Lower leg skin (tissue), 4 donors: ENCODE data around the gene CDO1. TPM values are rescaled to one million over a fixed set of nuclear protein-coding genes. Genes with fewer than 3 reads are reported as not detected.
"Not testable (repeated sequence)": the region's sequence is repeated elsewhere in the genome, so short reads cannot be mapped to it uniquely, and the experiment has no call there.

Experiments used
- DNase-seq, 2 donors: peaks; one replicate each; pipeline ENCODE4 v3.0.0-alpha.2; 2019; ENCODE audit warnings: low spot score in 2 of 2
- H3K4me3 ChIP-seq: fragments of 200-600 bp; sonication (generic); 2 replicates; pipeline ENCODE4 v1.5.1; 2017; ENCODE audit warnings: mild to moderate bottlenecking, low read depth; ENCODE audit not compliant: poor library complexity, severe bottlenecking
- POLR2A ChIP-seq, 2 donors: fragments of 450-650 bp; IDR thresholded peaks; one replicate each; pipeline ENCODE4 v1.6.1; 2016 to 2017; ENCODE audit warnings: antibody characterized with exemption in 2 of 2, mild to moderate bottlenecking in 1 of 2, moderate library complexity in 1 of 2
- WGBS, 2 donors: methylation state at CpG; one replicate each; pipeline ENCODE4 v1.1.5; 2018; 5-methylcytosine and 5-hydroxymethylcytosine counted together
- intact Hi-C: fragments of 100-400 bp; cut with DNase I; formaldehyde crosslinking; loops from one replicate; pipeline ENCODE4 v1.15.0; 2023; ENCODE audit warnings: low total_unique reads
- total RNA-seq, 4 donors: library from RNA; depleted of rRNA; stranded (reverse); fragments of >200 nt; gene quantifications; one replicate each; pipeline ENCODE4 v1.1.0, GENCODE V29; 2016
- TF ChIP-seq, protein P1 (sequence below), 3 donors: fragments of 450-650 bp; IDR thresholded peaks; one replicate each; pipeline ENCODE4 v1.5.1; 2016; ENCODE audit warnings: antibody characterized with exemption in 3 of 3, mild to moderate bottlenecking in 3 of 3, moderate library complexity in 2 of 3

CDO1 gene
- total RNA-seq, 4 donors from 2014 or later = 3.5 to 17.9 (median 8.9) TPM

DNA sequence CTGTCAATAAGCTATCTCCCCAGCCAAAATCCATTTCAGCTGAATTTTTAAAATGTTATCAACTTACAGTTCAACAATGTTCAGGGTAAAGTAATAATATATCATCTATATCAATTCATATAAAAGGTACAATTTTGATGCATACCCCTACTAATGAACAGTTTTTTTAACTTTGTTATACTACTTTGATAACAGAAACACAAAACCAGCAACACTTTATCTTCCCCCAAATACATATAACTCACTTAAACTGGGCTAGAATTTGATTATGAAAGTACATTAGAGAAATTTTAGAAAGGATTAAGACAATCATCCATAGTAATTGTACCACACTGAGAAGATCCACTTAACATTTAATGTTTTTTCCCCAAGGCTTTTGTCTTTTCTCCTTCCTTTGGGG, 5.1 kb downstream of the CDO1 start:
- no peak overlapping the region for H3K4me3 ChIP-seq
- intact Hi-C loops = no loop called here
- TF ChIP-seq, protein P1, sequence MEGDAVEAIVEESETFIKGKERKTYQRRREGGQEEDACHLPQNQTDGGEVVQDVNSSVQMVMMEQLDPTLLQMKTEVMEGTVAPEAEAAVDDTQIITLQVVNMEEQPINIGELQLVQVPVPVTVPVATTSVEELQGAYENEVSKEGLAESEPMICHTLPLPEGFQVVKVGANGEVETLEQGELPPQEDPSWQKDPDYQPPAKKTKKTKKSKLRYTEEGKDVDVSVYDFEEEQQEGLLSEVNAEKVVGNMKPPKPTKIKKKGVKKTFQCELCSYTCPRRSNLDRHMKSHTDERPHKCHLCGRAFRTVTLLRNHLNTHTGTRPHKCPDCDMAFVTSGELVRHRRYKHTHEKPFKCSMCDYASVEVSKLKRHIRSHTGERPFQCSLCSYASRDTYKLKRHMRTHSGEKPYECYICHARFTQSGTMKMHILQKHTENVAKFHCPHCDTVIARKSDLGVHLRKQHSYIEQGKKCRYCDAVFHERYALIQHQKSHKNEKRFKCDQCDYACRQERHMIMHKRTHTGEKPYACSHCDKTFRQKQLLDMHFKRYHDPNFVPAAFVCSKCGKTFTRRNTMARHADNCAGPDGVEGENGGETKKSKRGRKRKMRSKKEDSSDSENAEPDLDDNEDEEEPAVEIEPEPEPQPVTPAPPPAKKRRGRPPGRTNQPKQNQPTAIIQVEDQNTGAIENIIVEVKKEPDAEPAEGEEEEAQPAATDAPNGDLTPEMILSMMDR (IDR thresholded peaks at IDR 0.05) = no peak
- no peak for TF ChIP-seq POLR2A (IDR thresholded peaks at IDR 0.05)
- no peak for DNase-seq

DNA sequence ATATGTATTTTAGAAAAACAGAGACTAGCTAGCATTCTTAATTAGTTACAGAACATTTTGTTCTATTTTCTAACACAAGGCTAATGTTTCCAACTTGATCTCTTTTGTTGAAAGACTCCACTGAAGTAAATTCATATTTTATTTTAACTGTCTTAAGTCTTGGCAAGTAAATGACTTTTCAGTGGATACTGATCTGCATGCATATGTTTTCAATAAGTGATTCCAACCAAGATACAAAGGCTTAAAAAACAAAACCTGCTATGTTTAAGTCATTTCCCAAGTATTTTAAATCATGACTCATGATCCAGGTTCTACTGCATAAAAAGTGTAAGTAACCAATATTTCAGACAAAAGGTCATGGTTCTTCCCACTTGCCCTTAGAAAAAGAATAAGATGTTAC, 5.7 kb downstream of the CDO1 start:
- intact Hi-C loops = no loop called here
- no peak for DNase-seq
- no peak for TF ChIP-seq POLR2A (IDR thresholded peaks at IDR 0.05)
- TF ChIP-seq, protein P1 (IDR thresholded peaks at IDR 0.05) = no peak
- no peak overlapping the region for H3K4me3 ChIP-seq

DNA sequence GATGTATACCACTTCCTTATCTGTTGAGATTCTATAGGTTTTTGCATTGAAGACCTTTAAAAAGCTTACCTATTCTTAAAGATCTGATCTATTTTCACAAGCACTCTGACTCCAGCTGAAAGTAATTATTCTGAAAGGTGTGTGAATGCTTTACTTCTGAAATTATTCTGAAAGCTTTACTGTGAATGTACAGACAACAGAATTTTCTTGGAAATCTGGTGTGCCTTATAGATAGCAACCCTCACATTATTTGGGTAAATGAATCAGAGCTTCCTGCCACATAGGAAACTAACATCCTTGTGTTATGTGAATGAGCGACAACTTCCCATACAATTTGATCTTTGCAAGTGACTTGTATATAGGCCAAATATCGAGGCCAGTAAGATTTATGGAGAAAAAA, 6.5 kb downstream of the CDO1 start:
- 59 to 67% methylated on average over 2 of the region's 2 CpGs for WGBS, 2 donors
- H3K4me3 ChIP-seq = no peak overlapping the region
- TF ChIP-seq, protein P1 (IDR thresholded peaks at IDR 0.05) = no peak
- TF ChIP-seq POLR2A (IDR thresholded peaks at IDR 0.05) = no peak
- DNase-seq = no peak
- intact Hi-C loops = no loop called here

DNA sequence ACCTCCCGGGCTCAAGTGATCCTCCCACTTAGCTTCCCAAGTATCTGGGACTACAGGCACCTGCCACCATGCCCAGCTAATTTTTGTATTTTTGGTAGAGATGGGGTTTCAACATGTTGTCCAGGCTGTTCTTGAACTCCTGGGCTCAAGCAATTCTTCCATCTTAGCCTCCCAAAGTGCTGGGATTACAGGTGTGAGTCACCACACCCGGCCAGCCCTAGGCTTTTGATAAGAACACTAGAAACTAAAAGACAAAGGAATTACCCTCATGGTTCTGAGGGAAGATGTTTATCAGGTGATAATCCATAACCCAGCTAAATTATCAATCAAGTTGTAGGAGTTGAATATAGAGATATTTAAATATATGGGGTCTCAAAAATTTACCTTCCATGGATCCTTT, 8.4 kb downstream of the CDO1 start:
- WGBS, 2 donors = 90 to 98% methylated on average over 2 of the region's 2 CpGs
- intact Hi-C loops, DNase-seq: not testable (repeated sequence)

DNA sequence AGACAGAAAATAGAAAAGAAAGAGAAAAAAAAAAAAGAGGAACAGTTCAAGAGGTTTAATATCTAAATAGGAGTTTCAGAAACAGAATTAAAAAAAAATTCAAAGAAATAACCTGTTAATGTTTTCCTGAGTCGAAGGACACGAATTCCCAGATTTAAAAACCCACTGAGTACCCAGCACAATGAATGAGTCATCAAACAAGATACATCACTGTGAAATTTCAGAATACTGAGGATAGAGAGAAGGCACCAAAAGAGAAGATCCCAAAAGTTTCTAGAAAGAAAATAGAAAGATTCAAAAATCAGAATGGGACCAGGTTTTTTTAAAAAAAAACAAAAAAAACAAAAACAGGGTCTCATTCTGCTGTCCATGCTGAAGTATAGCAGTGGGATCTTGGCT, 8.8 kb downstream of the CDO1 start:
- no peak for DNase-seq
- intact Hi-C loops = no loop called here
- TF ChIP-seq POLR2A (IDR thresholded peaks at IDR 0.05) = no peak
- TF ChIP-seq, protein P1 (IDR thresholded peaks at IDR 0.05) = no peak
- 91 to 96% methylated on average over 2 of the region's 2 CpGs for whole genome bisulfite sequencing, 2 donors
- no peak overlapping the region for H3K4me3 ChIP-seq

More for the DNA sequence above, 8.4 kb downstream of the CDO1 start:
- H3K4me3 ChIP-seq = not testable (repeated sequence)

DNA sequence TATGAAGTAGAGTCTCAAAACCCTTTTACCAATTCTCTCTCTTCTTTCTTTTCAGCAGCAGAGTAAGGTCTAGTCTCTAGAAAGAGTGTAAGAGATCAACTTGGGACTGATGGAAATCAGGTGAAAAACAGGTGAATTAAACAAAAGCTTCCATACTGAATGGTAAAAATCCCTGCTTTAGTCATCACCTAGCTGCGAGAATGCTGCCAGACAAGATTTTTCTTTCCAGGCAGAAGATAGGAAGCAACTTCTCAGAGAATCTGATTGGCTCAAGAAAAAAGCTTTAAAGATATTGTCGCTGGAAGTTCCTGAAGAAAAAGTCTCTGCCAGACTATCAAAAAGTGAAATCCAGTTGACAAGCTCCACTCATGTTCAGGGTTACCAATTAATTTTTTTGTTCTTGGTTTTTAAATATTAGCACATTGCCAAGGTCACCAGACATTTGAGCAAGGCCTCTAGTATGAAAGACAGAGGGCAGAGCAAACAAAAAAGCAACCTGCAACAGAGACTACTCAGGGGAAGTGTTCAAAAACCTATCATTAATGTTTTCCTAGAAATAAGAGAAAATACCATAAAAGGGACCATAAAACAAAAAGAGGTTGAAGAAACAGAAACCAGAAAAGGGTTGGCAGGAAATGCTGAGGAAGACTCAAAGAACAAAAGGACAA, 9.3 kb downstream of the CDO1 start:
- TF ChIP-seq, protein P1 (IDR thresholded peaks at IDR 0.05) = no peak
- TF ChIP-seq POLR2A (IDR thresholded peaks at IDR 0.05) = no peak
- intact Hi-C loops = no loop called here
- no peak overlapping the region for H3K4me3 ChIP-seq
- DNase-seq = no peak
- 53 to 66% methylated on average over 2 of the region's 2 CpGs for WGBS, 2 donors
